CD4-positive, alpha-beta memory T cell (primary cell): ENCODE results near the gene LEAP2. TPM values are rescaled to one million over a fixed set of nuclear protein-coding genes. Genes with fewer than 3 reads are reported as not detected.
A peak's percentile ranks its signal among the peaks of the same experiment; 100 is the strongest.

Source experiments
- CTCF ChIA-PET: fragments of 350-600 bp; sonication (Branson Sonifier 250); formaldehyde crosslinking; loops from one replicate; lab custom pipeline; 2021; ENCODE audit warnings: inconsistent platforms; ENCODE audit not compliant: partially characterized antibody; lab: Charles Lee
- POLR2A ChIA-PET: fragments of 350-600 bp; sonication (Branson Sonifier 250); formaldehyde crosslinking; loops from one replicate; lab custom pipeline; 2021; ENCODE audit not compliant: partially characterized antibody; lab: Charles Lee
- DNase-seq, 5 donors: peaks; one replicate each; pipeline versions ENCODE4 v3.0.0 to v3.0.0-alpha.2; 2020 to 2022; ENCODE audit warnings: mixed read lengths in 1 of 5
- H3K27ac ChIP-seq: one replicate; pipeline ENCODE4 v1.7.0; 2013; ENCODE audit warnings: low read depth, low read length
- H3K27me3 ChIP-seq: 2 replicates; pipeline ENCODE4 v1.7.0; 2013; ENCODE audit warnings: mild to moderate bottlenecking, low read length, moderate library complexity; ENCODE audit not compliant: insufficient read depth
- H3K36me3 ChIP-seq: 2 replicates; pipeline ENCODE4 v1.7.0; 2013; ENCODE audit warnings: mild to moderate bottlenecking, low read length, moderate library complexity; ENCODE audit not compliant: insufficient read depth
- H3K4me1 ChIP-seq: 2 replicates; pipeline ENCODE4 v1.7.0; 2013; ENCODE audit warnings: mild to moderate bottlenecking, low read length, moderate library complexity; ENCODE audit not compliant: insufficient read depth
- H3K4me3 ChIP-seq, 2 donors: one replicate each; pipeline ENCODE4 v1.7.0; 2013; ENCODE audit warnings: low read length in 2 of 2, mild to moderate bottlenecking in 1 of 2
- H3K9me3 ChIP-seq, 2 donors: one replicate each; pipeline ENCODE4 v1.7.0; 2013; ENCODE audit warnings: low read length in 2 of 2, control low read depth in 1 of 2; ENCODE audit not compliant: control insufficient read depth in 1 of 2
- H3K27ac Mint-ChIP-seq, 7 donors: one replicate each; pipeline ENCODE4 v1.8.0; 2020 to 2021; ENCODE audit warnings: mixed read lengths in 7 of 7, mild to moderate bottlenecking in 6 of 7, inconsistent platforms in 3 of 7, moderate library complexity in 3 of 7
- H3K27me3 Mint-ChIP-seq, 2 donors: one replicate each; pipeline ENCODE4 v1.8.0; 2020 to 2021; ENCODE audit warnings: mixed read lengths in 2 of 2
- H3K36me3 Mint-ChIP-seq, 2 donors: one replicate each; pipeline ENCODE4 v1.8.0; 2020 to 2021; ENCODE audit warnings: mixed read lengths in 2 of 2, inconsistent platforms in 1 of 2, mild to moderate bottlenecking in 1 of 2
- H3K4me1 Mint-ChIP-seq, 4 donors: one replicate each; pipeline ENCODE4 v1.8.0; 2020 to 2021; ENCODE audit warnings: mixed read lengths in 4 of 4, mild to moderate bottlenecking in 1 of 4
- H3K4me3 Mint-ChIP-seq, 8 donors: one replicate each; pipeline ENCODE4 v1.8.0; 2020 to 2021; ENCODE audit warnings: mixed read lengths in 8 of 8, mild to moderate bottlenecking in 7 of 8, moderate library complexity in 6 of 8, inconsistent platforms in 3 of 8
- H3K9me3 Mint-ChIP-seq, 8 donors: one replicate each; pipeline ENCODE4 v1.8.0; 2020 to 2021; ENCODE audit warnings: mixed read lengths in 8 of 8, mild to moderate bottlenecking in 5 of 8, inconsistent platforms in 3 of 8, moderate library complexity in 1 of 8
- intact Hi-C: fragments of 100-400 bp; cut with micrococcal nuclease; formaldehyde crosslinking; loops from one replicate; pipeline ENCODE4 v1.15.1; 2023
- polyA plus RNA-seq, 2 donors: library from polyadenylated mRNA; unstranded; fragments of 300-500 nt; fragmentation: Illumina TruSeq; gene quantifications; one replicate each; pipeline ENCODE4 v1.2.3, GENCODE V29; 2021
- total RNA-seq, 2 experiments: library from RNA; stranded (reverse); gene quantifications; one replicate each; pipeline ENCODE4 v1.2.3, GENCODE V29; 2021

LEAP2 gene
- total and polyA plus RNA-seq, 4 experiments from 2014 or later, result 1.1 to 8.8 (median 4.8) TPM

DNA sequence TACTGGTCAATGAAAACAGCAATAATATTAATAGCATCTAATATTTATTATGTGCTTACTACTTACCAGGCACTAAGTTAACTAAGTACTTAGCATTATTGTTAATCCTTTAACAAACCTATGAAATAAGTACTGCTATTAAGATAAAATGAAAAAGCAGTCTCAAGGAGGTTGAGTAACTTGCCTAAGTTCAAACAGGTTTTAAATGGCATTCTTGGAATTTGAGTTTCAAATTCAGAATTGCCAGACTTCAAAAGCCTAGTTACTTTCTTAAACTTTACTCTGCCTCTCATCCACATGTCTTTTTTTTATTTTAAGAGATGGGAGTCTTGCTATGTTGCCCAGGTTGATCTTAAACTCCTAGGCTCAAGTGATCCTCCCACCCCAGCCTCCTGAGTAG, 16.0 kb downstream of the LEAP2 start:
- H3K27ac Mint-ChIP-seq, result no peak overlapping the region
- Histone ChIP-seq H3K4me3 (no peak overlapping the region), H3K27me3 (no peaks in the 10 kb centered on the region), H3K4me1 (no peaks in the 10 kb centered on the region), H3K36me3 (peaks cover 58% of the 10 kb centered on the region), H3K27ac (no peak overlapping the region), H3K9me3 (no peaks in the 10 kb centered on the region)
- no peak for DNase-seq
- no peaks in the 10 kb centered on the region for H3K4me1 Mint-ChIP-seq
- H3K9me3 Mint-ChIP-seq, result no peaks in the 10 kb centered on the region
- intact Hi-C loops, result loop anchor here (10.0 kb wide), 1 partner anchor 365 kb away; no protein-coding TSS in a partner anchor
- ChIA-PET CTCF (no interaction called here), POLR2A (interaction anchor here (1.0 kb wide), 1 partner anchor 10 kb away, joined by 3 read pairs; no protein-coding TSS in a partner anchor)
- no peaks in the 10 kb centered on the region for H3K27me3 Mint-ChIP-seq
- no peak overlapping the region for H3K4me3 Mint-ChIP-seq
- peaks cover 49 to 70% of the 10 kb centered on the region in 2 donors for H3K36me3 Mint-ChIP-seq

DNA sequence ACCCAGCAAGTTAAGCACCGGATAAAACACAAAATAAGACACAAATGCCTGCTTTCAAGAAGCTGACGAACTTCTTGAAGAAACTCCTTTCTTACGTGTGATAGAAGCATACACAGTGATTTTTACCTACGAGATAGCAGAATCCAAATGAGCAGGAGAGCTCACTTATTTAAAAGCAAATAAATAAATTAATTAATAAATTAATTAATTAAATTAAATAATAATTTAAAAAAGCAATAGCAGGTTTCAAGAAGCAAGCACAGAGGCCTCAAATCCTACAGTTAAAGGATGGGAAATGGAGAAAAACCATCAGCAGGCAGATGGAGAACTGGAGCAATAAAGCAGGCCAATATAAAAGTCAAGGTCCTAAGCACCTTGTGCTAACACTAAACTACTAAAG, 17.3 kb downstream of the LEAP2 start:
- intact Hi-C loops, result no loop called here
- Mint-ChIP-seq H3K27ac (no peak overlapping the region), H3K9me3 (no peaks in the 10 kb centered on the region), H3K4me1 (peaks cover 0 to 2% (median under 1%) of the 10 kb centered on the region in 4 donors), H3K27me3 (no peaks in the 10 kb centered on the region), H3K4me3 (no peak overlapping the region), H3K36me3 (peaks cover 49 to 73% of the 10 kb centered on the region in 2 donors)
- H3K36me3 ChIP-seq, result peaks cover 71% of the 10 kb centered on the region
- H3K4me1 ChIP-seq, result no peaks in the 10 kb centered on the region
- no peak for DNase-seq
- no peaks in the 10 kb centered on the region for H3K9me3 ChIP-seq
- no peaks in the 10 kb centered on the region for H3K27me3 ChIP-seq
- H3K27ac ChIP-seq, result no peak overlapping the region
- ChIA-PET CTCF (interaction anchor here (1.1 to 2.8 kb wide), 3 partner anchors 8 to 73 kb away, joined by 3 to 12 read pairs (median 5); partner anchors contain the start of gene SHROOM1), POLR2A (interaction anchor here (1.4 kb wide), 1 partner anchor 25 kb away, joined by 3 read pairs; the partner anchor contains the start of genes GDF9 and UQCRQ)
- H3K4me3 ChIP-seq, result no peak overlapping the region

DNA sequence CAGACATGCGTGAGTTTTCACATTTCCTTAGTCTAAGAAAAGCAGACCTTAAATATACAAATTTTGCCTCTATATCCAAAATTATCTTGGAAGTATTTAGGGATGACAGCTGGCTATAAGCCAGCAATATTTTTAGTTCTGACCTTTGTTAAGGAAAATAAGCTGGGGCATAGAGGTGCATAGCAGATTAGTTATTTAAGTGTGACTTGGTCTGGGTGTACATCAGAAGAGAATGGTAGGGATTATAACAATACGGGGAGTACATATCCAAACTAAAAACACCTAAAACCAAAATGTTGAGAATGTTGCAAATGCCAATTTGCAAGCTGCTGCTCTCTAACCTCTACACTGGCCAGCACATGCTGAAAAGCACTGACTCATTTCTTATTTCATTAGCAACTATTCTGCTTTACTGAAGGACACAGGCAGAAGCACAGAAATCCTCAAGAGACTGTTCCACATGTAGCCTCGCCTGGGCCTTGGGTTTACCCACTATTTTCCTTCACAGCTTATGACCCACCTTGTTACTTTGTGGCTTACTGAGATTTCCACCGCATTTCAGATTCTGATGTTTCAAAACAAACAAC, 22.3 kb downstream of the LEAP2 start:
- peaks cover 47 to 68% of the 10 kb centered on the region in 2 donors for H3K36me3 Mint-ChIP-seq

DNA sequence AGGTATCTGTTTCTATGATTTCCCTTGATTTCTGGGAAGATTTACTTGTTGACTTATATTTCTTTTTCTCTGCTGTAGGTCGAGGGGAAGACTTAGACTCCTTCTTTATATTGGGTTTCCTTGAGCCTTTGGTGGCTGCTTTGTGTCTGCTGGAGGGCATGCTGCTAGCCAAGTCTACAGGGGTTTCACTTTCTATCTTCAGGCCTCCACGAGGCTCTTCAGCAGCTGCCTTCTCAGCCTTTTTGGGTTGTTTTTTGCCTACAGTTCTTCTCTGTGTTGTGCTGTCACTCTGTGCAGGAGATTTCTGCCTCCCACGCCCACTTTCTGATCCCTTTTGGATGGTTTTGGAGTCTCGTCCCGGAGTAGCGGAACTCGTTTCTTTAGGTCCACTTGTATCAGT, 23.2 kb downstream of the LEAP2 start:
- no peak for DNase-seq
- H3K36me3 Mint-ChIP-seq, result peaks cover 49 to 73% of the 10 kb centered on the region in 2 donors
- H3K27ac Mint-ChIP-seq, result peak overlapping the region in 5 of 7 donors; percentile 12 to 65 (median 57)
- peaks cover 0 to 2% (median under 1%) of the 10 kb centered on the region in 4 donors for H3K4me1 Mint-ChIP-seq
- ChIA-PET CTCF (interaction anchor here (1.8 kb wide), 1 partner anchor 13 kb away, joined by 4 read pairs; no protein-coding TSS in a partner anchor), POLR2A (no interaction called here)
- H3K9me3 Mint-ChIP-seq, result no peaks in the 10 kb centered on the region
- intact Hi-C loops, result no loop called here
- no peak overlapping the region for H3K4me3 ChIP-seq
- no peaks in the 10 kb centered on the region for H3K27me3 ChIP-seq
- peak overlapping the region in 1 of 8 donors; percentile 59 for H3K4me3 Mint-ChIP-seq
- no peak overlapping the region for H3K27ac ChIP-seq
- peaks cover 59% of the 10 kb centered on the region for H3K36me3 ChIP-seq
- H3K27me3 Mint-ChIP-seq, result no peaks in the 10 kb centered on the region
- no peaks in the 10 kb centered on the region for H3K4me1 ChIP-seq
- H3K9me3 ChIP-seq, result no peaks in the 10 kb centered on the region

More for the DNA sequence above, 22.3 kb downstream of the LEAP2 start:
- ChIA-PET POLR2A (interaction anchor here (0.9 kb wide), 1 partner anchor 29 kb away, joined by 4 read pairs; the partner anchor contains the start of genes GDF9 and UQCRQ), CTCF (no interaction called here)
- Histone ChIP-seq H3K4me3 (no peak overlapping the region), H3K27ac (no peak overlapping the region), H3K36me3 (peaks cover 63% of the 10 kb centered on the region), H3K9me3 (no peaks in the 10 kb centered on the region), H3K4me1 (no peaks in the 10 kb centered on the region), H3K27me3 (no peaks in the 10 kb centered on the region)
- Mint-ChIP-seq H3K27ac (peak overlapping the region in 4 of 7 donors; percentile 11 to 65 (median 28)), H3K27me3 (no peaks in the 10 kb centered on the region), H3K4me1 (peaks cover 0 to 2% (median under 1%) of the 10 kb centered on the region in 4 donors), H3K4me3 (no peak overlapping the region), H3K9me3 (no peaks in the 10 kb centered on the region)
- no peak for DNase-seq
- intact Hi-C loops, result no loop called here

DNA sequence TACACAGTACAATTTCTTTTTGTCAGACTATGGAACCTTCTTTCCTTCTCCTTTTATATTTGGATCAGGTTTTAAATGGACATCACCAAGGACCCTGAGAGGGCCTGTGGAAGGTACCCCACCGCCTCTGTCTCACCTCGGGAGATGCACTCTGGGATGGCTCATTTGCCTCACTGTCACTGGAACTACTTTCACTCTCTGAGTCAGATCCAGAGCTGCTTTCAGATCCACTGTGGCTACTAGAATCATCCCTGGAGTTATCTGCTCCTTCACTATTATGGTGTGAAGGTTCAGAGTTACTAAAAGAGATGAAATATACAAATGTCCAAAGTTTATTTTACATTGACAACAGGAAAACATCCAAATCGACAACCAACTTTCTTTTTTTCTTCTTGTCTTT, 24.6 kb downstream of the LEAP2 start:
- Mint-ChIP-seq H3K36me3 (peaks cover 49 to 67% of the 10 kb centered on the region in 2 donors), H3K9me3 (no peaks in the 10 kb centered on the region), H3K4me1 (peaks cover 0 to 3% (median 2%) of the 10 kb centered on the region in 4 donors), H3K4me3 (no peak overlapping the region), H3K27ac (no peak overlapping the region), H3K27me3 (no peaks in the 10 kb centered on the region)
- Histone ChIP-seq H3K4me3 (no peak overlapping the region), H3K9me3 (no peaks in the 10 kb centered on the region), H3K4me1 (no peaks in the 10 kb centered on the region), H3K36me3 (peaks cover 45% of the 10 kb centered on the region), H3K27ac (no peak overlapping the region), H3K27me3 (no peaks in the 10 kb centered on the region)
- no peak for DNase-seq
- ChIA-PET POLR2A (no interaction called here), CTCF (interaction anchor here (1.8 kb wide), 1 partner anchor 15 kb away, joined by 4 read pairs; no protein-coding TSS in a partner anchor)
- intact Hi-C loops, result no loop called here

DNA sequence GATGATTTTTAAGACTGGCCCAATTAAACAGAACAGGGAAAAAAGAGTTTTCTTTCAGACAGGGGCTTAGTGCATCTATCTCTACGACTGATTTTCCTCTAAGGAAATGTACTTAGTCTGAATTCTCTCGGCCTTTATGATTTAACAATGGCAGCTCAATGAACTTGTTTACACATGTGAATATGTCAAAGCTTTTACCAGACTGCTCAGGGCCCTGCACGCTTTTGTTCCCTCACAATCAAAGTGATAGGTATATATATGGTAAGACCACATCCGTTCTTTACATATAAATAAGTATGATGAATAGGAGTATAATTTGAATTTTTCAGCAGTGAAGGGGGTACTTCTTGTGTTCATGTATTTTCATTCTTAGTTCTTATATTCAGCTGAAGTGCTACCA, 27.6 kb downstream of the LEAP2 start:
- Mint-ChIP-seq H3K27me3 (no peaks in the 10 kb centered on the region), H3K27ac (peak overlapping the region in 1 of 7 donors; percentile 29), H3K9me3 (no peaks in the 10 kb centered on the region), H3K4me1 (peaks cover 7 to 21% (median 8%) of the 10 kb centered on the region in 4 donors), H3K4me3 (no peak overlapping the region), H3K36me3 (peaks cover 37 to 59% of the 10 kb centered on the region in 2 donors)
- Histone ChIP-seq H3K4me1 (no peaks in the 10 kb centered on the region), H3K9me3 (no peaks in the 10 kb centered on the region), H3K27ac (no peak overlapping the region), H3K36me3 (peaks cover 19% of the 10 kb centered on the region), H3K27me3 (no peaks in the 10 kb centered on the region), H3K4me3 (no peak overlapping the region)
- no peak for DNase-seq
- ChIA-PET POLR2A (interaction anchor here (1.3 kb wide), 1 partner anchor 151 kb away, joined by 3 read pairs; the partner anchor contains the start of gene HSPA4), CTCF (interaction anchor here (0.5 to 1.9 kb wide), 2 partner anchors 17 to 103 kb away, joined by 3 to 5 read pairs; no protein-coding TSS in a partner anchor)
- intact Hi-C loops, result no loop called here

DNA sequence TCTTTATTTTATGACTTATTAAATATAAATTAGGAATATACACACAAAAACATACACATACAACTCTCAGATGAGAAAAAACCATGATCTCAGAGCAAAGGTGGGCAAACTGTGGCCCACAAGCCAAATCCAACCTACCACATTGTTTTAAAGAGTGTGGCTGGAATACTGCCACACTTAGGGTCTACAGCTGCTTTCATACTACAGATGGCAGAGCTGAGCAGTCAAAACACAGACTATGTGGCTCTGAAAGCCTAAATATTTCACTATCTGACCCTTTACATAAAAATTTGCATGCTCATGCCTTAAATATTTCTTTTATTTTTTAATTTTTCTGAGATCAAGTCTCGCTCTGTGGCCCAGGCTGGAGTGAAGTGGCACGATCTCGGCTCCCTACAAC, 28.3 kb downstream of the LEAP2 start:
- H3K4me1 ChIP-seq, result no peaks in the 10 kb centered on the region
- H3K27ac ChIP-seq, result no peak overlapping the region
- no peaks in the 10 kb centered on the region for H3K27me3 Mint-ChIP-seq
- peaks cover 8 to 21% (median 9%) of the 10 kb centered on the region in 4 donors for H3K4me1 Mint-ChIP-seq
- POLR2A ChIA-PET, result interaction anchor here (1.3 kb wide), 1 partner anchor 150 kb away, joined by 3 read pairs; the partner anchor contains the start of gene HSPA4
- DNase-seq, result no peak
- CTCF ChIA-PET, result no interaction called here
- no peak overlapping the region for H3K4me3 Mint-ChIP-seq
- no peak overlapping the region for H3K27ac Mint-ChIP-seq
- H3K9me3 Mint-ChIP-seq, result no peaks in the 10 kb centered on the region
- intact Hi-C loops, result no loop called here
- H3K4me3 ChIP-seq, result no peak overlapping the region
- no peaks in the 10 kb centered on the region for H3K9me3 ChIP-seq
- H3K27me3 ChIP-seq, result no peaks in the 10 kb centered on the region
- peaks cover 12% of the 10 kb centered on the region for H3K36me3 ChIP-seq
- peaks cover 30 to 53% of the 10 kb centered on the region in 2 donors for H3K36me3 Mint-ChIP-seq
